Kidney (tissue), 14 donors: Measurements from ENCODE around the gene MYL11. TPM values are rescaled to one million over a fixed set of nuclear protein-coding genes. Genes with fewer than 3 reads are reported as not detected.

Experiments
- DNase-seq, 5 donors: peaks; one replicate each; pipeline ENCODE4 v3.0.0-alpha.2; 2013 to 2020
- FAIRE-seq: peaks from 2 replicates; lab custom pipeline; 2012; peaks lifted over from hg19 to GRCh38; lab: Jason Lieb, UNC
- H3K27ac ChIP-seq, 2 donors: one replicate each; pipeline ENCODE4 v1.7.0; 2013; ENCODE audit warnings: low read depth in 2 of 2, low read length in 2 of 2, inconsistent platforms in 1 of 2
- H3K27me3 ChIP-seq: one replicate; pipeline ENCODE4 v1.7.1; 2013; ENCODE audit warnings: low read length, inconsistent platforms; ENCODE audit not compliant: control insufficient read depth, insufficient read depth
- H3K36me3 ChIP-seq, 3 donors: one replicate each; pipeline versions ENCODE4 v1.7.0 to v1.7.1; 2013; ENCODE audit warnings: low read length in 3 of 3, control low read depth in 1 of 3, inconsistent platforms in 1 of 3; ENCODE audit not compliant: insufficient read depth in 3 of 3, control insufficient read depth in 2 of 3
- H3K4me1 ChIP-seq, 3 donors: one replicate each; pipeline versions ENCODE4 v1.7.0 to v1.7.1; 2013; ENCODE audit warnings: low read length in 3 of 3, inconsistent platforms in 1 of 3, low read depth in 1 of 3; ENCODE audit not compliant: control insufficient read depth in 2 of 3, insufficient read depth in 2 of 3
- H3K4me3 ChIP-seq, 3 donors: one replicate each; pipeline versions ENCODE4 v1.7.0 to v1.8.1; 2013; ENCODE audit warnings: low read length in 3 of 3, control low read depth in 1 of 3, inconsistent platforms in 1 of 3
- H3K9ac ChIP-seq, 3 donors: one replicate each; pipeline versions ENCODE4 v1.7.0 to v1.7.1; 2013; ENCODE audit warnings: low read length in 3 of 3, control low read depth in 1 of 3, inconsistent platforms in 1 of 3
- H3K9me3 ChIP-seq, 3 donors: one replicate each; pipeline versions ENCODE4 v1.7.0 to v1.7.1; 2013; ENCODE audit warnings: low read length in 3 of 3, control low read depth in 1 of 3, inconsistent platforms in 1 of 3; ENCODE audit not compliant: control insufficient read depth in 2 of 3, insufficient read depth in 1 of 3
- CTCF ChIP-seq: IDR thresholded peaks from 3 replicates; pipeline ENCODE4 v1.5.1; 2012; ENCODE audit warnings: mild to moderate bottlenecking, moderate library complexity, borderline replicate concordance; ENCODE audit not compliant: insufficient read depth; ENCODE audit errors: extremely low read depth
- intact Hi-C: fragments of 100-400 bp; cut with DNase I; formaldehyde crosslinking; loops from one replicate; pipeline ENCODE4 v1.11.1; 2022
- polyA plus RNA-seq: library from polyadenylated mRNA; stranded (reverse); fragments of 350-450 nt; fragmentation: Illumina TruSeq; extraction: RNeasy Lipid Tissue Mini Kit (QIAGEN cat#74804); gene quantifications from one replicate; pipeline ENCODE4 v1.2.3, GENCODE V29; 2014; ENCODE audit warnings: low read depth, low replicate concordance; ENCODE audit not compliant: insufficient read depth
- total RNA-seq: library from RNA; stranded (reverse); fragmentation: NEBNext Ultra II Directional; extraction: Animal tissue kit (Norgen Biotek cat#: 25700); gene quantifications from one replicate; pipeline ENCODE4 v1.2.1, GENCODE V29; 2021
- donor health status: control.
- donor health status: control.
- donor health status: control.
- donor health status: control.
- donor health status: control.
- donor health status: DM: yes; HTN: yes; CAD: no.
- donor health status: Normal renal cell carcinoma (clear cell type).

MYL11 gene
- total and polyA plus RNA-seq, 2 donors from 2014 or later, result 2.3 TPM; not detected in 1

- DNase-seq (peak in 1 of 5 donors; percentile 75), FAIRE-seq (no peak)
- Histone ChIP-seq H3K36me3 (peaks cover 2 to 34% (median 15%) of the 10 kb centered on the region in 3 donors), H3K27me3 (no peaks in the 10 kb centered on the region), H3K4me3 (peak overlapping the region; percentile 74 to 97 (median 97)), H3K9ac (peak overlapping the region; percentile 80 to 91 (median 85)), H3K4me1 (peaks cover 0 to 35% (median 23%) of the 10 kb centered on the region in 3 donors), H3K9me3 (no peaks in the 10 kb centered on the region), H3K27ac (peak overlapping the region; percentile 98)
- intact Hi-C loops, result no loop called here
- TF ChIP-seq CTCF, result no peak
These were observed 18.7 kb upstream of the MYL11 start for GRCh38 chr16:30355954-30356308.

- H3K27ac ChIP-seq, result peak overlapping the region in 1 of 2 donors; percentile 98
- peaks cover 2 to 36% (median 15%) of the 10 kb centered on the region in 3 donors for H3K36me3 ChIP-seq
- peak overlapping the region in 1 of 3 donors; percentile 97 for H3K4me3 ChIP-seq
- no peak overlapping the region for H3K9ac ChIP-seq
- peaks cover 0 to 33% (median 22%) of the 10 kb centered on the region in 3 donors for H3K4me1 ChIP-seq
- intact Hi-C loops, result no loop called here
- no peak for TF ChIP-seq CTCF
- FAIRE-seq, result no peak
- H3K27me3 ChIP-seq, result no peaks in the 10 kb centered on the region
- no peaks in the 10 kb centered on the region for H3K9me3 ChIP-seq
- DNase-seq, result peak in 1 of 5 donors; percentile 70
These were observed 18.1 kb upstream of the MYL11 start for GRCh38 chr16:30356401-30357084.

- DNase-seq (peak in 1 of 5 donors; percentile 21), FAIRE-seq (no peak)
- H3K9ac ChIP-seq, result no peak overlapping the region
- peaks cover 2 to 30% (median 14%) of the 10 kb centered on the region in 3 donors for H3K36me3 ChIP-seq
- no peak for TF ChIP-seq CTCF
- H3K4me1 ChIP-seq, result peaks cover 0 to 29% (median 16%) of the 10 kb centered on the region in 3 donors
- no peaks in the 10 kb centered on the region for H3K9me3 ChIP-seq
- H3K4me3 ChIP-seq, result no peak overlapping the region
- intact Hi-C loops, result no loop called here
- H3K27me3 ChIP-seq, result no peaks in the 10 kb centered on the region
- H3K27ac ChIP-seq, result no peak overlapping the region
These were observed 17.4 kb upstream of the MYL11 start for GRCh38 chr16:30357085-30357714.
